NB4 (cell line): Measurements from ENCODE around the gene SEC61A1.
A peak's percentile ranks its signal among the peaks of the same experiment; 100 is the strongest.

ENCODE experiments used
- DNase-seq: peaks from one replicate; pipeline ENCODE4 v3.0.0; 2010; ENCODE audit warnings: low read depth
- H3K4me3 ChIP-seq: one replicate; pipeline ENCODE4 v1.5.1; 2011; ENCODE audit warnings: mild to moderate bottlenecking, low read depth, low read length, moderate library complexity
- MYC ChIP-seq: IDR thresholded peaks from 2 replicates; pipeline ENCODE4 v1.6.1; 2011; ENCODE audit warnings: low read depth, low read length
- POLR2A ChIP-seq: IDR thresholded peaks from 2 replicates; pipeline ENCODE4 v1.6.1; 2011; ENCODE audit warnings: mild to moderate bottlenecking; ENCODE audit not compliant: insufficient read length; ENCODE audit errors: extremely low read depth
- TF ChIP-seq, protein P1 (sequence below): IDR thresholded peaks from one replicate; pipeline ENCODE4 v1.5.1; 2012; ENCODE audit warnings: low read depth, low read length
- TF ChIP-seq, protein P2 (sequence below): IDR thresholded peaks from 2 replicates; pipeline ENCODE4 v1.6.1; 2011; ENCODE audit warnings: low read depth, low read length

The SEC61A1 gene

DNA sequence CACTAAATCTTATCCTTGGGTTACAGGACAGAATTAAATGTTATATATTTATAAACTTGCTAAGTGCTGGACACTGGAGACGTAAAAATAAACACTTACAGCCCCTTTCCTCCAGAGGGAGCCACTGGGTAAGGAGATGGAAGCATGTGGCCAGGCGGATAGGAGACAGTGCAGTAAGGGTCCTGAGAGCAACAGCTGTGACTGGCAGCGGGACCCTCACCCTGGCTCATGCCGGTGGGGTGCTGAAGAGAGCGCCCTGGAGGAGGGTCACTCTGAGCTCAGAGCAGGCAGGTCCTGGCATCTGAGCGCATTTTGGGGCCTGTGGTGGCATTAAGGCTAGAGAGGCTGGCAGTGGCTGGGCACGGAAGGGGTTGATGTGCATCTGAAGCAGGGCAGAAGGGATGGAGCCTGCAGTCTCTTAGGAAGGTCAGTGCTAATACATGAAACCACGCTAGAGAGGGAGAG is 16.0 kb downstream of the SEC61A1 start:
- TF ChIP-seq POLR2A (no peak), MYC (0 out of 2 replicates have a peak, but pooled peaks have one; percentile 53)
- TF ChIP-seq, protein P1, sequence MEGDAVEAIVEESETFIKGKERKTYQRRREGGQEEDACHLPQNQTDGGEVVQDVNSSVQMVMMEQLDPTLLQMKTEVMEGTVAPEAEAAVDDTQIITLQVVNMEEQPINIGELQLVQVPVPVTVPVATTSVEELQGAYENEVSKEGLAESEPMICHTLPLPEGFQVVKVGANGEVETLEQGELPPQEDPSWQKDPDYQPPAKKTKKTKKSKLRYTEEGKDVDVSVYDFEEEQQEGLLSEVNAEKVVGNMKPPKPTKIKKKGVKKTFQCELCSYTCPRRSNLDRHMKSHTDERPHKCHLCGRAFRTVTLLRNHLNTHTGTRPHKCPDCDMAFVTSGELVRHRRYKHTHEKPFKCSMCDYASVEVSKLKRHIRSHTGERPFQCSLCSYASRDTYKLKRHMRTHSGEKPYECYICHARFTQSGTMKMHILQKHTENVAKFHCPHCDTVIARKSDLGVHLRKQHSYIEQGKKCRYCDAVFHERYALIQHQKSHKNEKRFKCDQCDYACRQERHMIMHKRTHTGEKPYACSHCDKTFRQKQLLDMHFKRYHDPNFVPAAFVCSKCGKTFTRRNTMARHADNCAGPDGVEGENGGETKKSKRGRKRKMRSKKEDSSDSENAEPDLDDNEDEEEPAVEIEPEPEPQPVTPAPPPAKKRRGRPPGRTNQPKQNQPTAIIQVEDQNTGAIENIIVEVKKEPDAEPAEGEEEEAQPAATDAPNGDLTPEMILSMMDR = peak; percentile 63
- TF ChIP-seq, protein P2, sequence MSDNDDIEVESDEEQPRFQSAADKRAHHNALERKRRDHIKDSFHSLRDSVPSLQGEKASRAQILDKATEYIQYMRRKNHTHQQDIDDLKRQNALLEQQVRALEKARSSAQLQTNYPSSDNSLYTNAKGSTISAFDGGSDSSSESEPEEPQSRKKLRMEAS = peak; percentile 59; the same call in 1 of the 2 replicates
- peak; percentile 64 for DNase-seq

DNA sequence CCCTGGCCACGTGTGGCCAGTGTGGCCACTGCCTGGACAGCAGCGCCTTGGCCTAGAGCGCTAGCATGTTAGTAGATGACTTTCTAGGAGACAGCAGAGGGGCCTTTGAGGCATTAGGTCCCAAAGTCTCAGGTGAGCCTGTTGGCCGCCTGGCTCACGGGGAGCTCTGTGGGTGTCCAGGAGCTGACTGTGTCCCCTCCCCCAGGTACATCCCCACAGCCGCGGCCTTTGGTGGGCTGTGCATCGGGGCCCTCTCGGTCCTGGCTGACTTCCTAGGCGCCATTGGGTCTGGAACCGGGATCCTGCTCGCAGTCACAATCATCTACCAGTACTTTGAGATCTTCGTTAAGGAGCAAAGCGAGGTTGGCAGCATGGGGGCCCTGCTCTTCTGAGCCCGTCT is 17.0 kb downstream of the SEC61A1 start:
- TF ChIP-seq POLR2A = no peak
- TF ChIP-seq, protein P1 = no peak
- TF ChIP-seq MYC = no peak
- TF ChIP-seq, protein P2 = no peak
- DNase-seq = no peak
- no peak overlapping the region for H3K4me3 ChIP-seq

More for the DNA sequence above, 16.0 kb downstream of the SEC61A1 start:
- no peak overlapping the region for H3K4me3 ChIP-seq

DNA sequence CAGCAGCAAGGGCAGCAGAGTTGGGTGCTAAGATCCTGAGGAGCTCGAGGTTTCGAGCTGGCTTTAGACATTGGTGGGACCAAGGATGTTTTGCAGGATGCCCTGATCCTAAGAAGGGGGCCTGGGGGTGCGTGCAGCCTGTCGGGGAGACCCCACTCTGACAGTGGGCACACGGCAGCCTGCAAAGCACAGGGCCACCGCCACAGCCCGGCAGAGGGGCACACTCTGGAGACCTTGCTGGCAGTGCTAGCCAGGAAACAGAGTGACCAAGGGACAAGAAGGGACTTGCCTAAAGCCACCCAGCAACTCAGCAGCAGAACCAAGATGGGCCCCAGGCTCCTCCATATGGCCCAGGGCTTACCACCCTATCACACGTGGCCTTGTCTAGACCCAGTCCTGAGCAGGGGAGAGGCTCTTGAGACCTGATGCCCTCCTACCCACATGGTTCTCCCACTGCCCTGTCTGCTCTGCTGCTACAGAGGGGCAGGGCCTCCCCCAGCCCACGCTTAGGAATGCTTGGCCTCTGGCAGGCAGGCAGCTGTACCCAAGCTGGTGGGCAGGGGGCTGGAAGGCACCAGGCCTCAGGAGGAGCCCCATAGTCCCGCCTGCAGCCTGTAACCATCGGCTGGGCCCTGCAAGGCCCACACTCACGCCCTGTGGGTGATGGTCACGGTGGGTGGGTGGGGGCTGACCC is 18.8 kb downstream of the SEC61A1 start:
- H3K4me3 ChIP-seq = no peak overlapping the region
- TF ChIP-seq, protein P1 = no peak
- TF ChIP-seq, protein P2 = no peak
- TF ChIP-seq POLR2A (no peak), MYC (no peak)
- no peak for DNase-seq

DNA sequence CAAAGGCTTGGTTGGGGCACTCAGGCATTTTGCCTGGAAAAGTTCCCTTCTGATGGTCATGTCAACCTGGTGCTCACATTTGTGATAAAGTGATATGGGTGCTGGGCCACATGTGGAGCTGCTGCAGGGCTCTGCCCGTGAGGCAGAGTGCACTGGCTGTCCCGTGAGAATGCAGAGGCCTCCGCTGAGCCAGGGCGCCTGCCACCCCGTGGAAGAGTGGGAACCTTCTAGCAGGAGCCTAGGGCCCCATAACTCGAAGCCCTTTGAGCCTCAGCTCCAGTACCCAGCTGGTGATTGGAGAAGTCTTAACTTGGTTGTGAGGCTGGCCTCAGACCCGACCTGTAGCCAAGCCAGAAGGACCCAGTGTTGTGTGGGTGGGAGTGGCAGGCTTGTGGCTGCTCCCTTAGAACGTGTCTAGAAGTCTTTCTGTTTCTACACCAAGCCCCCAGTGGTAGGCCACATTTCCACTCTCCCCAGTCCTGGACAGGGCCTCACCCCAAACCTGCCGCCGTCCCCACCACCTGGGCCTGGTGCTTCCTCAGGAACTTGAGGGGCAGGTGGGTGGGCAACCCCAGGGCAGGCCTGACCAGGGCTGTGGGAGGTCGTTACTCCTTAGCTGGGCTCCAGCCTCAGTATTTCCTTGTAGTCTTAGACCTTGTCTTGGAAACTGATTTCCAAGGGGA is 19.7 kb downstream of the SEC61A1 start:
- TF ChIP-seq, protein P2 = no peak
- TF ChIP-seq MYC (no peak), POLR2A (no peak)
- TF ChIP-seq, protein P1 = no peak
- DNase-seq = no peak
- H3K4me3 ChIP-seq = no peak overlapping the region

DNA sequence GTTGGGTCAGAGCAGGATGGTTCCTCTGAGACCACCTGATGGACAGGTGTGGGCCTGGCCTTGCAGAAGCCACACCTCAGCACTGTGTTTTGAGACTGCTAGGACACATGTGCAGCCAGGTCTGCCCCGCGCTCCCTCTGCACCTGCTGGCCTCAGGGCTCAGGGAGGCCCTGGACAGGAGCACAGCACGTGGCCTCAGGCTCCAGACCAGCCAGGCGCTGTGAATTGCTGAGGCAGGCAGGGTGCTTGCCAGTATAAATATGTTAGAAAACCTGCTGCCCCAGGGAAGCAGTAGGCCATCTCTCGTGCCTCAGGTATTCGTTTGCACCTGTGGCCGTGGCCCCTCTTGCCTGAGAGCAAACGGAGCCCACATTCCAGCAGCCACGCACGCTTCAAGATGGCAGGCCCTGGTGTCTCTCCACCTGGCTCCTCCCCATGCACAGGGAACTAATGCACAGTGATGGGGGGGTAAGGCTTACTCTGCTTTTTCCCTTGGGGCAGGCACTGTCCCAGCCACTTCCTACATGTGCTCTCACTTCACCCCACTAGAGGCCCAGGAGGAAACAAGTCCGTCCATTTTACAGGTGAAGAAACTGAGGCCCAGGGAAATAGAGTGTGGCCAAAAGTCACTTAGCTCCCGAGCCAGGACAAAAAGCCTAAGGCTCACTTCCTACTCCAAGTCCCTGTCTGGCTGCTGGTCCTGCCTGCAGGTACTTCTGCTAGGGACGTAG is 20.4 kb downstream of the SEC61A1 start:
- TF ChIP-seq POLR2A (no peak), MYC (no peak)
- TF ChIP-seq, protein P2 = no peak
- TF ChIP-seq, protein P1 = no peak
- DNase-seq = no peak

More for the DNA sequence above, 20.4 kb downstream of the SEC61A1 start:
- H3K4me3 ChIP-seq = no peak overlapping the region
